ENCODE results near the gene IMMP2L.

IMMP2L gene

GRCh38 chr7:110688908-110689307 is 873.4 kb downstream of the IMMP2L start:
- TF ChIP-seq CTCF (conservative IDR thresholded peaks at IDR 0.05): no peak
- H3K27ac ChIP-seq: no peak overlapping the region

- no peak overlapping the region for H3K27ac ChIP-seq
- no peak for TF ChIP-seq CTCF (conservative IDR thresholded peaks at IDR 0.05)
These were observed 876.4 kb downstream of the IMMP2L start for GRCh38 chr7:110685899-110686298.

DNA sequence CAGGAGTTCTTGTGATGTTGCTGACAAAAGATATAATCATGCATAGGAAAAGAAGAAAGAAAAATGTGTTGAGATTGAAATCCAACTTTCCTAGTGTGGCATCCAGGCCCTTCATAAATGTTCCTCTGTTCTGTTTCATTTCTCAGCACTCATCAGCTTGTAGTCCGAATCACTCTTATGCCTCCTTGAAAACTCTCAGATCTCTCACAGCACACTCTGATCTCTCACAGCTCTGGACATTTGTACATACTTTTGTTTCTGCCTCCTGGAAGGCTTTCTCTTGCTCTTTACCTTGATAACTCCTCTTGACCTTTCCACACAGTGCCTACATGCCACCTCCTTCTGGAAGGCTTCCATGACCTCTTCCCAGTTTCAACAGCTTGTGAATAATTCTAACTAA is 880.4 kb downstream of the IMMP2L start:
- no peak overlapping the region for H3K27ac ChIP-seq
- no peak for TF ChIP-seq CTCF (conservative IDR thresholded peaks at IDR 0.05)

DNA sequence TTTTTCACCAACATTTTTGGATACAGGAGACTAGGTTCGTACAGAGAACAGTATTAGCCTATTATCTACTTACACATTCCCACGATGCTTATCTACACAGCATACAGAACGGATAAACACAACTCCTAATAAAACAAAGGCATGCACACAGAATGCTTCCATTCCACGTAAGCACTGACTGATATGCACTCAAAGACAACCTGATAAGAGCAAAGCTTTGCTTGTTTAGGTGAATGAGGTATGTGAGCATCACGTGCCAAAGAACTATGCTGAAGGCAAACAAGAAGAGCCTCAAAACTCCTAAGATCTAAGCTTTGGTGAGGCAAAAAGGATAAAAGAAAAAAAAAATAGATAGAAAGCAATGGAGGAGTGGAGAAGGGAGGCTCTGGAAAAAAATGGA is 884.9 kb downstream of the IMMP2L start:
- TF ChIP-seq CTCF (conservative IDR thresholded peaks at IDR 0.05): no peak
- peak overlapping the region; percentile 46 for H3K27ac ChIP-seq

DNA sequence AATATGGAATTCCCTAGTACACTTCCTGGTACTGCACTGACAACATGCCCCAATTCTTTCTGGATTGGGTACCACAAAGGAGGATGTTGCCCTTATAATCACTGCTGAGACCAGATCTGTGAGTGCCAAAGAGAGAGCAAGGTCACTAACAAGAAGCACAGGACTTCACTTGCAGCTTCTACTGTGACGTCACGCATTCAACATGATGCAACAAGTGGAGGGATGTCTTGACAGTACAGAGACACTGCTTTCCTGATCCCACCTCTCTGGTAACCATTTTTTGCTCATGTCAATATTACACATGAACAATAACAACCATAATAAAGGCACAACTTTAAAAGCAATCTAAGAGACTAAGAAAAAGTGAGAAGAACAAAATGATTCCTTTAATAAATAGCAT is 885.5 kb downstream of the IMMP2L start:
- TF ChIP-seq CTCF (conservative IDR thresholded peaks at IDR 0.05): no peak

GRCh38 chr7:110675383-110676103 is 886.7 kb downstream of the IMMP2L start:
- no peak for TF ChIP-seq CTCF (conservative IDR thresholded peaks at IDR 0.05)
- no peak overlapping the region for H3K27ac ChIP-seq

More for the DNA sequence above, 885.5 kb downstream of the IMMP2L start:
- H3K27ac ChIP-seq: no peak overlapping the region

DNA sequence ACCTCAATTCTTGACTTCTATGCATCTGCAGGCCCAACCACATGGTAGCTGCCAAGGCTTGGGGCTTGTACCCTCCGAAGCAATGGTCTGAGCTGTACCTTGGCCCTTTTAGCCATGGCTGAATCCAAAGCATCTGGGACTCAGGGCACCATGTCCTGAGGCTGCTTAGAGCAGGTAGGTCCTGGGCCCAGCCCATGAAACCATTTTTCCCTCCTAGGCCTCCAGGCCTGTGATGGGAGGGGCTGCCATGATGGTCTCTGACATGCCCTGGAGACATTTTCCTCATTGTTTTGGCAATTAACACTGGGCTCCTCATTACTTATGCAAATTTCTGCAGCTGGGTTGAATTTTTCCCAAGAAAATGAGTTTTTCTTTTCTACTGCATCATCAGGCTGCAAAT is 889.1 kb downstream of the IMMP2L start:
- no peak for TF ChIP-seq CTCF (conservative IDR thresholded peaks at IDR 0.05)
- no peak overlapping the region for H3K27ac ChIP-seq
